ENCODE data around the gene SLC38A3.

- TF ChIP-seq CTCF (IDR thresholded peaks at IDR 0.05; ENCODE audit: poor library complexity) (no peak), EZH2 (IDR thresholded peaks at IDR 0.05; ENCODE audit: borderline replicate concordance) (no peak), EZH2phosphoT487 (IDR thresholded peaks at IDR 0.05; ENCODE audit: low read depth, severe bottlenecking, unreplicated experiment) (no peak)
Measured at GRCh38 chr3:50237133-50237651, 32.1 kb downstream of the SLC38A3 start.

Measured in hepatocyte (in vitro differentiated cells).